OCI-M2 (cell line): ENCODE measurements around the gene SPOP.
"Not testable (repeated sequence)": the region's sequence is repeated elsewhere in the genome, so short reads cannot be mapped to it uniquely, and the experiment has no call there.

ENCODE experiments used
- DNase-seq: peaks from one replicate; lab custom pipeline; 2025; ENCODE audit not compliant: unreplicated experiment; lab: John Stamatoyannopoulos, UW

SPOP gene

DNA sequence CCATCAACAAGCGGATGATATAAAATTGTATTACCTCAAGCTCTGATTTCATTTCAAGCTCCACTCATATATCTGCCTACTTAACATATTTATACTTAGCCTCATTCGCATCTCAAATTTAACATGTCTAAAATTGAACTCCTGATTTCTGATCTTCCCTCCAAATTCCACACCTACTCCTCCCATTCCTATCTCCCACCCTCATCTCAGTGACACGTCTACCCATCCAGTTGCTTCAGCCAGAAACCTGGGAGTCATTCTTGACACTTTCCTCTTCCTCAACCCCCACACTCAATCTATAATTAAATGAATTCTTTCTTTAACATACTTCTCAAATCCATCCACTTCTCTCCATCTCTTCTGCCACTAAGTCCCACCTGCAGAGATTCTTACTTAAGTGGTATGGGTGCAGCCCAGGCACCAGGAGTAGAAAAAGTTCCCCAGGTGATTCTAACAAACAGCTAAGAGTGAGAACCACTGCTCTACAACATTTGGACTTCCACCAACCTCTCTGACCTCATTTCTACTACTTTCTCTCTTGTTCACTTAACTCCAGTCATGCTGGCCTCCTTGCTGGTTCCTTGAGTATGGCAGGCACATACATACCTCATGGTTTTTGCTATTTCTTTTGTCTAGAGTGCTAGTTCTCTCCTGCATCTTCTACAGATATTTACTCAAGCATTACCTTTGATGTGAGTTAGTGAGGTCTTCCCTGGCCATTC, 18.1 kb downstream of the SPOP start:
- DNase-seq, result no peak

- no peak for DNase-seq
These were observed 21.6 kb downstream of the SPOP start for GRCh38 chr17:49656247-49656646.

- no peak for DNase-seq
These were observed 30.7 kb downstream of the SPOP start for GRCh38 chr17:49647256-49647585.

- no peak for DNase-seq
These were observed 31.3 kb downstream of the SPOP start for GRCh38 chr17:49646391-49647255.

DNA sequence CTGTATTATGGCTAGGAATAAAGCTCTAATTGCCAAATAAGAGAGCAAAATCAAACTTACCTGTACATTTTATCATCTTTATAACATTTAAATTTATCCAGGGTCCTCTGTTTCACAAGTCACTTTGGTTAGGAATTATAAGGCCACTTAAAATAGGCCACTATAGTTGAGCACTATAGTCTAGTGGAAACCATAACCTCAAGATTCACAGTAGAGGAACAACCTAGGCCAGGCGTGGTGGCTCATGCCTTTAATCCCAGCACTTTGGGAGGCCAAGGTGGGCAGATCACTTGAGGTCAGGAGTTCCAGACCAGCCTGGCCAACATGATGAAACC, 31.9 kb downstream of the SPOP start:
- DNase-seq, result not testable (repeated sequence)

DNA sequence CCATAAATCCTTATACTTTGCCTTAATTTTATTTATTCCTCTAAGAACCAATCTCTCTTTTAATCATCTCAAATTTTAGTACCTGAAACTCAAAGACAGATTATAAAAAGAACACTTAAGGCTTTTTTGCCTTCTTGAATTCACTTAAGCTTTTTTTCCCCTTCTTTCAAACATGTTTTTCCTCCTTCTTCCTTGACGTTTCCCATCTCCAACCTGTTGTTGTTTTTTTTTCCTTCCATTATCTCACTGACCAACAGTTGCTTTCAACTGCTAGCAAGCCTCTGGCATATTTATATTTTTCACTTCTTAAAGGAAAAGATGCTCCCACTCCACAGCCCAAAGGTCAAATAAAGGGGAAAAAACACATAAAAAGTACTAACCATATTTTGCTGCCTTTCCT, 32.2 kb downstream of the SPOP start:
- DNase-seq, result no peak

GRCh38 chr17:49640556-49640955, 37.3 kb downstream of the SPOP start:
- no peak for DNase-seq

GRCh38 chr17:49638818-49639217, 39.1 kb downstream of the SPOP start:
- no peak for DNase-seq

- no peak for DNase-seq
These were observed 40.2 kb downstream of the SPOP start for GRCh38 chr17:49637739-49638138.

- no peak for DNase-seq
These were observed 40.8 kb downstream of the SPOP start for GRCh38 chr17:49637050-49637449.

DNA sequence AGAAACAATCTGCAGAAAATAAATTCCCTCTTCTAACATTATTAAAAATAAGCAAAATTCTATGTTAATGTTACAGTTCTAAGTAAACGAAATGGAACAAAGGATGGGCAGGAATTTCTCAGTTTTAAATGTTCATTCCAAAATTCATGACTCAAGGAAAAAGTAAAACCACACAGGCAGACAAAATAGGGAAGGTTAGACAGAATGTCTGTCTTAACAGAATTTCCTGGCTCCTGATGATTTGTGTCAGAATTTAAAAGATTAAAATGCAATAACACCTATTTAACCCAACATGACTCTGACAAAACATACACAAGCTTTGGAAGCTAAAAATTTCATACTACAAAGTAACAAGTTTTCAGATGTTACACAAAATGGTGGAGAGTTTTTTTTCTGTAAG, 42.8 kb downstream of the SPOP start:
- no peak for DNase-seq

- DNase-seq, result no peak
These were observed 43.4 kb downstream of the SPOP start for GRCh38 chr17:49634485-49634860.

- DNase-seq, result no peak
These were observed 44.0 kb downstream of the SPOP start for GRCh38 chr17:49633762-49634484.

DNA sequence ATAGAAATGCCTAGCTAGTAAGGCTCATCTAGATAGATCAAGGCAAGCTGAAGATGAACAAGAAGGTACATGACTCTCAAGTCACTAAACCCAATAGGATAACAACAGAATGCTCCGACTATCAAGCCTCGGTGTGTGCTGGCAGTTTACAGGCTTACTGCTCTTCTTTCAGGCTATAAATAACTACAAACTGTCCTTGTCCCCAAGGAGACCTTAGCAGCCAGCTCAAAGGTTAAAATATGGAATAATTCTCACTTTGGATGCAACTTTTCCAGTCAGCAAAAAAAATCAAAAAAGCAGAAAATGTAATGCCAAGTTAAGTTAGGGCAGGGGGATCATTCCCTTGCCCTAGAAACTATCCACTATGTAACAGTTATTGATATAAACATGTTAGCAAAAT, 44.6 kb downstream of the SPOP start:
- DNase-seq, result no peak

DNA sequence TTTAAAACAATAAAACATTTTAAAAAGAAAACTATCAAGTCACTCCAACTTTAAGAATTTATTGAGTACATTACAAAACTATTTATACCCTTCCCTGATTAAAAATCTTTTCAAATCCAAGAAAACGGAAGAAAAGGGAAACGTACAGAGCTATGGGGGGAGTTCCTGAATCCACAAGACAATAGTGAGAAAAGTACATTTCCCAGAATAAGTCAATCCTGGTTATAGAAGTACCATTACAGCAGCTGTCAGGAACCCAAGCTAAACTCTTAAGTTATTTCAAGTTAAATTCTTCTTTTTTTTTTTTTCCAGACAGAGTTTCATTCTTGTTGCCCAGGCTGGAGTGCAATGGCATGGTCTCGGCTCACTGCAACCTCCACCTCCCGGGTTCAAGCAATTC, 45.7 kb downstream of the SPOP start:
- DNase-seq, result no peak

DNA sequence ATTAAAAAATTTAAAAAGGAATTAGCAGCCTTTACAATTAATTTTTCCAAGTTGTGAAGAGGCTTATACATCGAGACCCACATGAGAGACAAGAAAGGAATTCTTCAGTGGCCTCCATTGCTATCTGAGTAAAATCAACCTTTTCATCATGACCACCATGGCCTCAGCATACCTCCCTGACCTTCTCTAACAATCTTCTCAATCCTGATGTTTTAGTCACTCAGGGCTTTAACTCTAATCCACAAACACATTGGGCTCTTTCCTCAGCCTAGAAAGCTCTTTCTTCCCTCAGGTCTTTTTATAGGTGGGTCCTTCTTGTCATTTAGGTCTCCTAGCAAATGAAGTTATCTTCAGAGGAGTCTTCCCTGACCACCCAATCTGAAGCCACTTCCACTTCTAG, 46.4 kb downstream of the SPOP start:
- DNase-seq, result no peak

- DNase-seq, result no peak
These were observed 47.6 kb downstream of the SPOP start for GRCh38 chr17:49630113-49630900.

DNA sequence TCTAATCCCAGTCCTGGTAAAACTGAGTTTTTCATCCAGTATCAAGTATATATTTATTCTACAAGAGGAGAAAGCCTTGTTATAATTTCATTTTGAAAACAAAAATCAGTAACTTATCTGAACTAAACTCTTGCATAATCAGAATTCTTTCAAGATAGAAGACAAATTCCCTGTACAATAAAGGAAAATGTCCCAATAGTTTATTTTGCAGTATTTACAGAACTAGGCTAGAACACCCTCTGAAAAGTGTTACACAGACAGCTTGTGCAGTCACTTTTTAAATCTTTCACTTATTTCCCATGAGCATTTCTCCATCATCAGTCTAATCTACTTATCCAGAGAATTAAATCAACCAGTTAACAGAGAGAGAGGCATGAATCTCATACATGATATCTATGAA, 48.5 kb downstream of the SPOP start:
- no peak for DNase-seq

- no peak for DNase-seq
These were observed 53.0 kb downstream of the SPOP start for GRCh38 chr17:49624896-49625295.

DNA sequence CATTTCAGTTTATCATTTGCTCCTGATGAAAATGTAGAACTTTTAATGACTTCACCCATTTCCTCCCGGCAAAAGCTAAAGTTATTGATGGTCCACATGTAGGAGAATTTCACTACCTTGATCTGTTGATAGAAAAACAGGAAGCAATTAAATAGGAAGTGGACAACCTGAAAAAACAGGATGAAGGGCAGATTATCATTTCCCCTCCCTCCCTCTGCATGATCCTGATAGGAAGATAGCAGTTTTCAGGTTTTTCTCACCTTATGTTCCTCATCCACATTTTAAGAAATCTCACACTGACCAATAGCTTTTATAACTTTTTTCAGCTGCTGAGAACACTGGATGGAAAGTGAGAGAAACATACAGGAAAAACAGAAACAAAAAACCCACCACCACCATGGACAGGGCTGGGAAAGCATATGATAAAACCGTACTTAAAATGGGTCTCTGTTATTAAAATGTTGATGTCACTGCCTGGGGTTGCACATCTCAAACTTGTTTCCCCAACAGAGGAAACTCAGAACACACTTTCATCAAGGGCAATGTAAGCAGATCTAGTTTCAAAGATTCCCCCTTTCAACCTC, 55.9 kb downstream of the SPOP start:
- DNase-seq, result no peak

DNA sequence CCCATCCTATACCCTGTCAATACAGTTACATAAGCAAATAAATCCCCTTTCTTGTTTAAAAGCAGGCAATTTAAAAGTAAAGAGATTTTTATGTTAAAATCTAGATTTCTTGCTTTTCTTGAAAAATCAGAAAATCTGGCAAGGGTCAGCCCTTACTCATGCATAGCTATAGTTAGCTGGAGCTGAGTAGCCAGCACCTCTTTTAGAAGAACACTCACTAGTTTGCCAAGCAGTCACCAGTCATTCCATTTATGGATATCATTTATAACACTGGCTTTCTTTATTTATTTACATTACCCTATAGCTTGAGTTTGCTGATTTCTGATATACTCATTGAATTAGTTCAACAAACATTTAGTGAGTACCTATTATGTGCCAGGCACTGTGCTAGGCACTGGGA, 56.5 kb downstream of the SPOP start:
- DNase-seq, result no peak
